Osteoblast (primary cell): Measurements from ENCODE around the gene TCIRG1. TPM values are rescaled to one million over a fixed set of nuclear protein-coding genes. Genes with fewer than 3 reads are reported as not detected.
A peak's percentile ranks its signal among the peaks of the same experiment; 100 is the strongest.

Experiments
- DNase-seq: peaks from one replicate; pipeline ENCODE4 v3.0.0; 2011; ENCODE audit warnings: low spot score, mixed read lengths; ENCODE audit not compliant: insufficient read length; ENCODE audit errors: missing footprints
- H2AFZ ChIP-seq: 2 replicates; pipeline ENCODE4 v1.6.0; 2011; ENCODE audit warnings: mild to moderate bottlenecking, low read length
- H3K27ac ChIP-seq: 2 replicates; pipeline ENCODE4 v1.5.1; 2011; ENCODE audit warnings: mild to moderate bottlenecking, low read depth, low read length, moderate library complexity
- H3K27me3 ChIP-seq: 2 replicates; pipeline ENCODE4 v1.6.0; 2012; ENCODE audit warnings: mild to moderate bottlenecking, control low read depth, inconsistent platforms, low read length, moderate library complexity; ENCODE audit not compliant: insufficient read depth
- H3K36me3 ChIP-seq: 2 replicates; pipeline ENCODE4 v1.5.1; 2011; ENCODE audit warnings: mild to moderate bottlenecking, low read length, control low read depth, moderate library complexity; ENCODE audit not compliant: insufficient read depth
- H3K4me1 ChIP-seq: 2 replicates; pipeline ENCODE4 v1.5.1; 2011; ENCODE audit warnings: mild to moderate bottlenecking, low read length, control low read depth, moderate library complexity; ENCODE audit not compliant: insufficient read depth
- H3K4me2 ChIP-seq: 2 replicates; pipeline ENCODE4 v1.6.0; 2011; ENCODE audit warnings: mild to moderate bottlenecking, low read length; ENCODE audit not compliant: insufficient read depth
- H3K4me3 ChIP-seq: fragments of 200-600 bp; sonication (generic); 3 replicates; pipeline ENCODE4 v1.5.1; 2012; ENCODE audit warnings: mild to moderate bottlenecking, low read length, inconsistent platforms; ENCODE audit not compliant: insufficient read depth
- H3K79me2 ChIP-seq: 2 replicates; pipeline ENCODE4 v1.6.0; 2012; ENCODE audit warnings: mild to moderate bottlenecking, low read length, control low read depth, inconsistent platforms; ENCODE audit not compliant: insufficient read depth
- H3K9me3 ChIP-seq: 2 replicates; pipeline ENCODE4 v1.5.1; 2011; ENCODE audit warnings: low read depth, low read length, control low read depth
- H4K20me1 ChIP-seq: 2 replicates; pipeline ENCODE4 v1.6.0; 2012; ENCODE audit warnings: mild to moderate bottlenecking, low read length, control low read depth; ENCODE audit not compliant: insufficient read depth
- CTCF ChIP-seq: IDR thresholded peaks from 2 replicates; pipeline ENCODE4 v1.5.1; 2011; ENCODE audit warnings: mild to moderate bottlenecking, low read depth, low read length, moderate library complexity; ENCODE audit errors: extremely low read depth
- total RNA-seq: library from RNA; depleted of rRNA; stranded (reverse); fragments of >200 nt; gene quantifications from 2 replicates; pipeline ENCODE4 v1.2.3, GENCODE V29; 2012

The TCIRG1 gene
- total RNA-seq, 1 donor, result 85.4 TPM

- Histone ChIP-seq H3K4me1 (peaks cover 41% of the 10 kb centered on the region), H2AFZ (peak within 1 kb of the TSS; percentile 87), H3K4me2 (peak within 1 kb of the TSS; percentile 98), H3K4me3 (peak within 1 kb of the TSS; percentile 82), H3K27ac (peak within 1 kb of the TSS; percentile 93), H3K36me3 (peaks cover 38% of the 10 kb centered on the region), H3K79me2 (peaks cover 35% of the 10 kb centered on the region), H3K9me3 (no peaks in the 10 kb centered on the region), H3K27me3 (no peaks in the 10 kb centered on the region), H4K20me1 (no peaks in the 10 kb centered on the region)
- TF ChIP-seq CTCF, result no peak
- DNase-seq, result peak; percentile 100
Observed at GRCh38 chr11:68030318-68031143, 8.3 kb upstream of the TCIRG1 start, which contains the start of gene NDUFS8. Gene NDUFS8, plus strand, starts transcription at chr11:68030681. Its CDS starts 1,471 bp downstream, at chr11:68032152.

DNA sequence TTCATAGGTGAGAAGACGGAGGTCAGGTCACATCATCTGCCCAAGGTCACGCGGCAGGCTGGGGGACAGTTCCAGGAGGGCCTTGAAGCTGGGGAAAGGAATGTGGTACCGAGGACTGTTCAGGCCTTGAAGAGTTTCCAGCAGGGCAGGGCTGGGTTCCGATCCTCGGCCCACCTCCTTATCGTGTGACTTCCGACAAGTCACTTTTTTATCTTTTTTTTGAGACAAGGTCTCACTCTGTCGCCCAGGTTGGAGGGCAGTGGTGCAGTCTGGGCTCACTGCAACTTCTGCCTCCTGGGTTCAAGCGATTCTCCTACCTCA lies 7.7 kb upstream of the TCIRG1 start:
- Histone ChIP-seq H4K20me1 (no peaks in the 10 kb centered on the region), H3K79me2 (peaks cover 35% of the 10 kb centered on the region), H3K36me3 (peaks cover 33% of the 10 kb centered on the region), H3K4me1 (peaks cover 41% of the 10 kb centered on the region), H2AFZ (peak overlapping the region; percentile 87), H3K4me2 (peak overlapping the region; percentile 98), H3K27ac (peak overlapping the region; percentile 91), H3K27me3 (no peaks in the 10 kb centered on the region), H3K4me3 (peak overlapping the region; percentile 82), H3K9me3 (no peaks in the 10 kb centered on the region)
- DNase-seq, result no peak
- TF ChIP-seq CTCF, result no peak

DNA sequence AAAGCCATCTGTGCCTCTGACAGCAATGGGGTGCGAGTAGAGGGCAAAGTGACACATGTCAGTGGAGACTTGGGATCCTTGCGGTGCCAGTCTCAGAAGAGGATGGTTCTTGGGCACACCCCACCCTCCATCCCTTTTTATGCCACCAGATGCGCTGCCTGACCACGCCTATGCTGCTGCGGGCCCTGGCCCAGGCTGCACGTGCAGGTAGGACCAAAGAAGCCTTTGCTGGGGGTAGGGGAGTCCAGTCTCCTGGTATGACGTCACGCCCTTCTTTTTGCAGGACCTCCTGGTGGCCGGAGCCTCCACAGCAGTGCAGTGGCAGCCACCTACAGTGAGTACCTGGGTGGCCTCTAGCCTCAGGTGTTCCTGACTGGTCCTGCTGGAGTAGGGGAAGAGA lies 6.8 kb upstream of the TCIRG1 start:
- H3K79me2 ChIP-seq, result peaks cover 35% of the 10 kb centered on the region
- no peak for TF ChIP-seq CTCF
- DNase-seq, result no peak
- peaks cover 32% of the 10 kb centered on the region for H3K36me3 ChIP-seq
- H3K4me3 ChIP-seq, result peak overlapping the region; percentile 82
- H3K27me3 ChIP-seq, result no peaks in the 10 kb centered on the region
- no peak overlapping the region for H2AFZ ChIP-seq
- H3K27ac ChIP-seq, result peak overlapping the region; percentile 91
- H3K4me2 ChIP-seq, result peak overlapping the region; percentile 98
- no peaks in the 10 kb centered on the region for H3K9me3 ChIP-seq
- peaks cover 41% of the 10 kb centered on the region for H3K4me1 ChIP-seq
- no peaks in the 10 kb centered on the region for H4K20me1 ChIP-seq

- no peak for TF ChIP-seq CTCF
- no peaks in the 10 kb centered on the region for H3K9me3 ChIP-seq
Observed at GRCh38 chr11:68032997-68033707, 5.7 kb upstream of the TCIRG1 start.

More at GRCh38 chr11:68032997-68033707, 5.7 kb upstream of the TCIRG1 start:
- Histone ChIP-seq H3K4me1 (peaks cover 31% of the 10 kb centered on the region), H3K79me2 (peaks cover 36% of the 10 kb centered on the region), H3K27me3 (no peaks in the 10 kb centered on the region), H3K27ac (no peak overlapping the region), H4K20me1 (no peaks in the 10 kb centered on the region), H3K4me3 (no peak overlapping the region), H3K36me3 (peaks cover 25% of the 10 kb centered on the region), H3K4me2 (no peak overlapping the region), H2AFZ (no peak overlapping the region)
- peak; percentile 74 for DNase-seq
